H1 (cell line): ENCODE results near the gene PRSS8. TPM values are rescaled to one million over a fixed set of nuclear protein-coding genes. Genes with fewer than 3 reads are reported as not detected.

Source experiments
- ASH2L ChIP-seq: fragments of 200-600, 300-600 bp; sonication (generic); IDR thresholded peaks from one replicate; pipeline ENCODE4 v1.7.1; 2017; ENCODE audit warnings: low read length
- BRCA1 ChIP-seq: IDR thresholded peaks from 2 replicates; pipeline ENCODE4 v1.6.1; 2012; ENCODE audit warnings: low read depth, low read length, improper control_type of control experiment
- CBX5 ChIP-seq: fragments of 300-800, 300-1000 bp; sonication (generic); IDR thresholded peaks from 2 replicates; pipeline ENCODE4 v1.7.1; 2016; ENCODE audit warnings: antibody characterized with exemption, low read length, low read depth
- CHD7 ChIP-seq: fragments of 300-600 bp; sonication (generic); IDR thresholded peaks from 2 replicates; pipeline ENCODE4 v1.7.1; 2012; ENCODE audit warnings: low read length, moderate library complexity, mild to moderate bottlenecking, inconsistent platforms; ENCODE audit not compliant: insufficient replicate concordance
- EP300 ChIP-seq, 2 experiments: IDR thresholded peaks; 1 replicate in 1 of 2; 2 replicates in 1 of 2; pipeline ENCODE4 v1.6.1; 2011 to 2012; ENCODE audit warnings: low read depth in 2 of 2, low read length in 2 of 2, mild to moderate bottlenecking in 2 of 2, borderline replicate concordance in 1 of 2, inconsistent platforms in 1 of 2, moderate library complexity in 1 of 2
- EZH2 ChIP-seq: fragments of 200-600 bp; sonication (generic); IDR thresholded peaks from 2 replicates; pipeline ENCODE4 v1.7.1; 2012; ENCODE audit warnings: low read depth, mild to moderate bottlenecking, moderate library complexity, low read length, inconsistent platforms; ENCODE audit not compliant: severe bottlenecking
- GTF2F1 ChIP-seq: IDR thresholded peaks from 2 replicates; pipeline ENCODE4 v1.6.1; 2012; ENCODE audit warnings: low read depth, low read length, improper control_type of control experiment, borderline replicate concordance
- JUND ChIP-seq: IDR thresholded peaks from 2 replicates; pipeline ENCODE4 v1.6.1; 2011; ENCODE audit warnings: mild to moderate bottlenecking, improper control_type of control experiment, low read length
- KDM1A ChIP-seq: fragments of 200-600, 300-600 bp; sonication (generic); IDR thresholded peaks from 2 replicates; pipeline ENCODE4 v1.7.1; 2016; ENCODE audit warnings: mild to moderate bottlenecking, low read length, borderline replicate concordance
- TAF7 ChIP-seq: optimal IDR thresholded peaks from 2 replicates; pipeline ENCODE3; 2011; ENCODE audit warnings: low read depth, mild to moderate bottlenecking, inconsistent platforms, low read length, moderate library complexity, borderline replicate concordance
- polyA plus RNA-seq, 7 experiments: library from polyadenylated mRNA; depleted of rRNA in 3 of 7; stranded (reverse) in 5 of 7; unstranded in 2 of 7; fragments of >200 nt in 5 of 7; fragments of 200-250 nt in 2 of 7; gene quantifications; 1 replicate in 5 of 7; 2 replicates in 1 of 7; 4 replicates in 1 of 7; pipeline versions ENCODE4 v1.2.1 to v1.2.3, GENCODE V29; 2011 to 2013; ENCODE audit warnings: missing spikeins in 2 of 7, mixed read lengths in 2 of 7
- total RNA-seq: library from RNA; stranded (reverse); fragmentation: NEBNext Ultra II Directional; extraction: Animal tissue kit (Norgen Biotek cat#: 25700); gene quantifications from 2 replicates; pipeline ENCODE4 v1.2.1, GENCODE V29; 2021

The PRSS8 gene
- total and polyA plus RNA-seq, 2 of the 8 experiments (the other 6 are each of a cell fraction or from before 2014, with no cell fraction given) = 87.7 to 273 TPM

GRCh38 chr16:31179747-31180459 is 44.4 kb upstream of the PRSS8 start, which contains the start of gene FUS (continued):
- TF ChIP-seq CHD7 (no peak), TAF7 (peak; percentile 100), JUND (peak; percentile 98), CBX5 (no peak), ASH2L (peak; percentile 79), EZH2 (no peak), KDM1A (no peak), EP300 (IDR thresholded peaks at IDR 0.05; ENCODE audit: borderline replicate concordance in 1 of 2, low read depth in 2 of 2, low read length in 2 of 2) (peak in 1 of 2 experiments; percentile 99; a peak in 2 of 3 replicates), GTF2F1 (peak; percentile 96), BRCA1 (0 out of 2 replicates have a peak, but pooled peaks have one; percentile 18)
